Astrocyte of the spinal cord (primary cell): ENCODE results near the gene NACAD.

ENCODE experiments used
- DNase-seq: peaks from one replicate; pipeline ENCODE4 v3.0.0; 2011; ENCODE audit warnings: low read depth, low spot score
- H3K4me3 ChIP-seq: 2 replicates; pipeline ENCODE4 v1.5.1; 2011; ENCODE audit warnings: low read depth, mild to moderate bottlenecking, low read length, moderate library complexity
- in situ Hi-C: cut with HindIII; loops from 2 replicates; pipeline ENCODE4 v1.10.0; 2017; ENCODE audit warnings: low sequenced_read_pairs
- TF ChIP-seq, protein P1 (sequence below): IDR thresholded peaks from 2 replicates; pipeline ENCODE4 v1.5.1; 2012; ENCODE audit warnings: low read depth, mild to moderate bottlenecking, low read length, inconsistent platforms

NACAD gene

DNA sequence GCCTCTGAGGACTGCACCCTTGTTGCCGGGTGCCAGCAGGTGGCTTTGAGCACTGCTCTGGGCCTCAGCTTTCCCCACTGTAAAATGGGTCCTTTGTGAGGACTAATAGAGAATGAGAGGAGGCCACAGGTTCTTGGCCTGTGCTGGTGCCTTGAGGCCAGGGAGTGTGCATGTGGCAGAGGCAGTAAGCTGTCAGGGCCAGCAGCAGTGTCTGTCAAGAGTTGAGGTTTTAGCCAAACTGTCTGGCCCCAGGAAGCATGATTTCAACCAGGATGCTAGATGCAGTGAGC, 13.5 kb downstream of the NACAD start:
- no peak for DNase-seq
- H3K4me3 ChIP-seq: no peak overlapping the region
- TF ChIP-seq, protein P1, sequence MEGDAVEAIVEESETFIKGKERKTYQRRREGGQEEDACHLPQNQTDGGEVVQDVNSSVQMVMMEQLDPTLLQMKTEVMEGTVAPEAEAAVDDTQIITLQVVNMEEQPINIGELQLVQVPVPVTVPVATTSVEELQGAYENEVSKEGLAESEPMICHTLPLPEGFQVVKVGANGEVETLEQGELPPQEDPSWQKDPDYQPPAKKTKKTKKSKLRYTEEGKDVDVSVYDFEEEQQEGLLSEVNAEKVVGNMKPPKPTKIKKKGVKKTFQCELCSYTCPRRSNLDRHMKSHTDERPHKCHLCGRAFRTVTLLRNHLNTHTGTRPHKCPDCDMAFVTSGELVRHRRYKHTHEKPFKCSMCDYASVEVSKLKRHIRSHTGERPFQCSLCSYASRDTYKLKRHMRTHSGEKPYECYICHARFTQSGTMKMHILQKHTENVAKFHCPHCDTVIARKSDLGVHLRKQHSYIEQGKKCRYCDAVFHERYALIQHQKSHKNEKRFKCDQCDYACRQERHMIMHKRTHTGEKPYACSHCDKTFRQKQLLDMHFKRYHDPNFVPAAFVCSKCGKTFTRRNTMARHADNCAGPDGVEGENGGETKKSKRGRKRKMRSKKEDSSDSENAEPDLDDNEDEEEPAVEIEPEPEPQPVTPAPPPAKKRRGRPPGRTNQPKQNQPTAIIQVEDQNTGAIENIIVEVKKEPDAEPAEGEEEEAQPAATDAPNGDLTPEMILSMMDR: no peak
- in situ Hi-C loops: no loop called here

GRCh38 chr7:45074528-45075354, 14.0 kb downstream of the NACAD start:
- no peak overlapping the region for H3K4me3 ChIP-seq
- in situ Hi-C loops: no loop called here
- TF ChIP-seq, protein P1: no peak
- DNase-seq: no peak

- DNase-seq: no peak
- no peak overlapping the region for H3K4me3 ChIP-seq
- TF ChIP-seq, protein P1: no peak
- in situ Hi-C loops: no loop called here
Measured at GRCh38 chr7:45073786-45074527, 14.8 kb downstream of the NACAD start.

- TF ChIP-seq, protein P1: no peak
- in situ Hi-C loops: no loop called here
- no peak overlapping the region for H3K4me3 ChIP-seq
- DNase-seq: no peak
Measured at GRCh38 chr7:45073031-45073785, 15.6 kb downstream of the NACAD start.

- TF ChIP-seq, protein P1: no peak
- DNase-seq: no peak
- in situ Hi-C loops: no loop called here
- H3K4me3 ChIP-seq: no peak overlapping the region
Measured at GRCh38 chr7:45072131-45073030, 16.4 kb downstream of the NACAD start.

DNA sequence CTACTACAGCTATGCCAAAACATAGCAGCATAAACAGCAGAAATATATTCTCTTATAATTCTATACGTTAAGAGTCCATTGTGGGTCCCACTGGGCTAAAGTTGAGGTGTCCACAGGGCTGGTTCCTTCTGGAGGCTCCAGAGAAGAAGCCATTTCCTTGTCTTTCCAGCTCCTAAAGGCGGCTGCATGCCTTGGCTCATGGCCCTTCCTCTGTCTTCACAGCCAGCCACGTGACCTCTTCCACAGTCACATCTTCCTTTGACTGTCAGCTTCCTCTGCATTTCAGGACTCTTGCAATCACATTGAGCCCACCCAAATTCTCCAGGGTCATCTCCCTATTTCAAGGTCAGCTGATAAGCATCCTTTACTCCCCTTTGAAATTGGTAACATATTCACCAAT, 17.2 kb downstream of the NACAD start:
- in situ Hi-C loops: no loop called here
- no peak for DNase-seq
- no peak overlapping the region for H3K4me3 ChIP-seq
- TF ChIP-seq, protein P1: no peak
